ENCODE results near the gene TUFM. TPM values are rescaled to one million over a fixed set of nuclear protein-coding genes. Genes with fewer than 3 reads are reported as not detected.
A peak's percentile ranks its signal among the peaks of the same experiment; 100 is the strongest.
"Not testable (repeated sequence)": the region's sequence is repeated elsewhere in the genome, so short reads cannot be mapped to it uniquely, and the experiment has no call there.

TUFM gene
- total and polyA plus RNA-seq, 2 experiments from 2014 or later = 192 to 248 TPM

DNA sequence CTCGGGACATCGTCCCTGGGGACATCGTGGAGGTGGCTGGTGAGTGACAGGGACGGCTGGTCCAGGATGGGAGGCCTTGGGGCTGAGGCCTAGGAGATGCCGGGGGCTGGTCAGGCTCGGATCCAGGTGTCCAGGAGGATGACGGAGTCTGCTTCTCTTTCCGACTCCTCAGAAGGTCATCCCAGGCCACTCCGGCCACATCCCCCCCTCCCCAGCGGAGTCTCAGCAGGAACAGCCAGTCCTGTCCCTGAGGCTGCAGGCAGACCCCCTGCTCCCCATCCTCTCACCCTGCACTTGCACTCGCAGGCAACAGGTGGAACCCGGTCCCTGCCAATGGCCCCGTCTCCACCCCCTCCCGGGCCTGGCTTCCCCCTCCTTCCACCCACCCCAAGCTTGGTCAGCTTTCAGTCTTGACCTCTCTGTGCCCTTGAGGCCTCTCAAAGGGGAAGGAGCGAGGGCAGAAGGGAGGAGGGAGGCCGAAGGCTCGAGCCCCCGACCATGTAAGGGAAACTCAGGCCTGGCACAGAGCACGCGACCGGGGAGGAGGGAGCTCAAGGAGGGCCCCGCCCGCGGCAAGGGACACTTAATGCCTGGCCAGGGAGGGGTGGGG, 36.5 kb upstream of the TUFM start:
- peak overlapping the region; percentile 83; the same call in 1 of the 2 replicates for H2AFZ ChIP-seq
- Mint-ChIP-seq H3K27me3 (ENCODE audit: insufficient read depth, low read depth, poor library complexity) (peaks cover 25% of the 10 kb centered on the region), H3K27ac (no peak overlapping the region), H3K36me3 (ENCODE audit: low read depth) (peaks cover 4% of the 10 kb centered on the region; the same call in 1 of the 3 replicates), H3K9me3 (no peaks in the 10 kb centered on the region; the same call in 1 of the 3 replicates), H3K4me3 (no peak overlapping the region), H3K4me1 (peaks cover 47% of the 10 kb centered on the region)
- TF ChIP-seq, protein P1, sequence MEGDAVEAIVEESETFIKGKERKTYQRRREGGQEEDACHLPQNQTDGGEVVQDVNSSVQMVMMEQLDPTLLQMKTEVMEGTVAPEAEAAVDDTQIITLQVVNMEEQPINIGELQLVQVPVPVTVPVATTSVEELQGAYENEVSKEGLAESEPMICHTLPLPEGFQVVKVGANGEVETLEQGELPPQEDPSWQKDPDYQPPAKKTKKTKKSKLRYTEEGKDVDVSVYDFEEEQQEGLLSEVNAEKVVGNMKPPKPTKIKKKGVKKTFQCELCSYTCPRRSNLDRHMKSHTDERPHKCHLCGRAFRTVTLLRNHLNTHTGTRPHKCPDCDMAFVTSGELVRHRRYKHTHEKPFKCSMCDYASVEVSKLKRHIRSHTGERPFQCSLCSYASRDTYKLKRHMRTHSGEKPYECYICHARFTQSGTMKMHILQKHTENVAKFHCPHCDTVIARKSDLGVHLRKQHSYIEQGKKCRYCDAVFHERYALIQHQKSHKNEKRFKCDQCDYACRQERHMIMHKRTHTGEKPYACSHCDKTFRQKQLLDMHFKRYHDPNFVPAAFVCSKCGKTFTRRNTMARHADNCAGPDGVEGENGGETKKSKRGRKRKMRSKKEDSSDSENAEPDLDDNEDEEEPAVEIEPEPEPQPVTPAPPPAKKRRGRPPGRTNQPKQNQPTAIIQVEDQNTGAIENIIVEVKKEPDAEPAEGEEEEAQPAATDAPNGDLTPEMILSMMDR (conservative IDR thresholded peaks at IDR 0.05; ENCODE audit: low read depth in 2 of 2) = peak in 1 of 2 experiments; percentile 54; a peak in 2 of 4 replicates
- TF ChIP-seq, protein P2, sequence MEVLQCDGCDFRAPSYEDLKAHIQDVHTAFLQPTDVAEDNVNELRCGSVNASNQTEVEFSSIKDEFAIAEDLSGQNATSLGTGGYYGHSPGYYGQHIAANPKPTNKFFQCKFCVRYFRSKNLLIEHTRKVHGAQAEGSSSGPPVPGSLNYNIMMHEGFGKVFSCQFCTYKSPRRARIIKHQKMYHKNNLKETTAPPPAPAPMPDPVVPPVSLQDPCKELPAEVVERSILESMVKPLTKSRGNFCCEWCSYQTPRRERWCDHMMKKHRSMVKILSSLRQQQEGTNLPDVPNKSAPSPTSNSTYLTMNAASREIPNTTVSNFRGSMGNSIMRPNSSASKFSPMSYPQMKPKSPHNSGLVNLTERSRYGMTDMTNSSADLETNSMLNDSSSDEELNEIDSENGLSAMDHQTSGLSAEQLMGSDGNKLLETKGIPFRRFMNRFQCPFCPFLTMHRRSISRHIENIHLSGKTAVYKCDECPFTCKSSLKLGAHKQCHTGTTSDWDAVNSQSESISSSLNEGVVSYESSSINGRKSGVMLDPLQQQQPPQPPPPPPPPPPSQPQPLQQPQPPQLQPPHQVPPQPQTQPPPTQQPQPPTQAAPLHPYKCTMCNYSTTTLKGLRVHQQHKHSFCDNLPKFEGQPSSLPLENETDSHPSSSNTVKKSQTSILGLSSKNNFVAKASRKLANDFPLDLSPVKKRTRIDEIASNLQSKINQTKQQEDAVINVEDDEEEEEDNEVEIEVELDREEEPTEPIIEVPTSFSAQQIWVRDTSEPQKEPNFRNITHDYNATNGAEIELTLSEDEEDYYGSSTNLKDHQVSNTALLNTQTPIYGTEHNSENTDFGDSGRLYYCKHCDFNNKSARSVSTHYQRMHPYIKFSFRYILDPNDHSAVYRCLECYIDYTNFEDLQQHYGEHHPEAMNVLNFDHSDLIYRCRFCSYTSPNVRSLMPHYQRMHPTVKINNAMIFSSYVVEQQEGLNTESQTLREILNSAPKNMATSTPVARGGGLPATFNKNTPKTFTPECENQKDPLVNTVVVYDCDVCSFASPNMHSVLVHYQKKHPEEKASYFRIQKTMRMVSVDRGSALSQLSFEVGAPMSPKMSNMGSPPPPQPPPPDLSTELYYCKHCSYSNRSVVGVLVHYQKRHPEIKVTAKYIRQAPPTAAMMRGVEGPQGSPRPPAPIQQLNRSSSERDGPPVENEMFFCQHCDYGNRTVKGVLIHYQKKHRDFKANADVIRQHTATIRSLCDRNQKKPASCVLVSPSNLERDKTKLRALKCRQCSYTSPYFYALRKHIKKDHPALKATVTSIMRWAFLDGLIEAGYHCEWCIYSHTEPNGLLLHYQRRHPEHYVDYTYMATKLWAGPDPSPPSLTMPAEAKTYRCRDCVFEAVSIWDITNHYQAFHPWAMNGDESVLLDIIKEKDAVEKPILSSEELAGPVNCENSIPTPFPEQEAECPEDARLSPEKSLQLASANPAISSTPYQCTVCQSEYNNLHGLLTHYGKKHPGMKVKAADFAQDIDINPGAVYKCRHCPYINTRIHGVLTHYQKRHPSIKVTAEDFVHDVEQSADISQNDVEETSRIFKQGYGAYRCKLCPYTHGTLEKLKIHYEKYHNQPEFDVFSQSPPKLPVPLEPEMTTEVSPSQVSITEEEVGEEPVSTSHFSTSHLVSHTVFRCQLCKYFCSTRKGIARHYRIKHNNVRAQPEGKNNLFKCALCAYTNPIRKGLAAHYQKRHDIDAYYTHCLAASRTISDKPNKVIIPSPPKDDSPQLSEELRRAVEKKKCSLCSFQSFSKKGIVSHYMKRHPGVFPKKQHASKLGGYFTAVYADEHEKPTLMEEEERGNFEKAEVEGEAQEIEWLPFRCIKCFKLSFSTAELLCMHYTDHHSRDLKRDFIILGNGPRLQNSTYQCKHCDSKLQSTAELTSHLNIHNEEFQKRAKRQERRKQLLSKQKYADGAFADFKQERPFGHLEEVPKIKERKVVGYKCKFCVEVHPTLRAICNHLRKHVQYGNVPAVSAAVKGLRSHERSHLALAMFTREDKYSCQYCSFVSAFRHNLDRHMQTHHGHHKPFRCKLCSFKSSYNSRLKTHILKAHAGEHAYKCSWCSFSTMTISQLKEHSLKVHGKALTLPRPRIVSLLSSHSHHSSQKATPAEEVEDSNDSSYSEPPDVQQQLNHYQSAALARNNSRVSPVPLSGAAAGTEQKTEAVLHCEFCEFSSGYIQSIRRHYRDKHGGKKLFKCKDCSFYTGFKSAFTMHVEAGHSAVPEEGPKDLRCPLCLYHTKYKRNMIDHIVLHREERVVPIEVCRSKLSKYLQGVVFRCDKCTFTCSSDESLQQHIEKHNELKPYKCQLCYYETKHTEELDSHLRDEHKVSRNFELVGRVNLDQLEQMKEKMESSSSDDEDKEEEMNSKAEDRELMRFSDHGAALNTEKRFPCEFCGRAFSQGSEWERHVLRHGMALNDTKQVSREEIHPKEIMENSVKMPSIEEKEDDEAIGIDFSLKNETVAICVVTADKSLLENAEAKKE (CRISPR knock-in tag; IDR thresholded peaks at IDR 0.05) = no peak
- H3K4me1 ChIP-seq (ENCODE audit: insufficient read depth) = peaks cover 28% of the 10 kb centered on the region
- no peaks in the 10 kb centered on the region for H3K79me2 ChIP-seq (replicated peaks; ENCODE audit: insufficient read depth)
- no peaks in the 10 kb centered on the region for H3K9me2 ChIP-seq (ENCODE audit: insufficient read depth)
- H3K27me3 ChIP-seq (ENCODE audit: insufficient read depth) = peaks cover 22% of the 10 kb centered on the region; the same call in 1 of the 2 replicates
- no peaks in the 10 kb centered on the region; the same call in 1 of the 2 replicates for H4K20me1 ChIP-seq (replicated peaks; ENCODE audit: insufficient read depth)
- no peaks in the 10 kb centered on the region for H3K36me3 ChIP-seq (ENCODE audit: insufficient read depth)
- H3F3A ChIP-seq (replicated peaks; ENCODE audit: low read depth) = peaks cover 10% of the 10 kb centered on the region
- DNase-seq (ENCODE audit: low spot score) = peak; percentile 66
- H3K27ac ChIP-seq (ENCODE audit: low read depth) = no peak overlapping the region
- peak; percentile 31 for ATAC-seq
- H3K4me3 ChIP-seq = no peak overlapping the region; the same call in 1 of the 2 replicates
- peak overlapping the region; percentile 66 for H3K4me2 ChIP-seq

DNA sequence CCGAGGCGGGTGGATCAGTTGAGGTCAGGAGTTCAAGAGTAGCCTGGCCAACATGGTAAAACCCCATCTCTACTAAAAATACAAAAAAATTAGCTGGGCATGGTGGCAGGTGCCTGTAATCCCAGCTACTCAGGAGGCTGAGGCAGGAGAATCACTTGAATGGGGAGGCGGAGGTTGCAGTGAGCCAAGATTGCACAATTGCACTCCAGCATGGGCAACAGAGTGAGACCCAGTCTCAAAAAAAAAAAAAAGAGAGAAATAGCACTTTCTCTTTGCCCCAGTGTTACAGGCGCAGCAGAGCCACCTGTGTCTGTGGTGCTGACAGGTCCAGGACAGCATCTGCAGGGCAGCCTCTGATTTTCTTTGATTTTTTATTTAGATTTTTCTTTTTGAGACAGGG, 35.4 kb upstream of the TUFM start:
- not testable (repeated sequence) for H3K36me3 Mint-ChIP-seq (ENCODE audit: low read depth); H3K79me2 ChIP-seq (replicated peaks; ENCODE audit: insufficient read depth); DNase-seq (ENCODE audit: low spot score); H3K9me3 Mint-ChIP-seq; H3K36me3 ChIP-seq (ENCODE audit: insufficient read depth); H3K9me2 ChIP-seq (ENCODE audit: insufficient read depth); H3K4me2 ChIP-seq; H3K27ac ChIP-seq (ENCODE audit: low read depth); H2AFZ ChIP-seq; ATAC-seq; H3K27ac Mint-ChIP-seq; H4K20me1 ChIP-seq (replicated peaks; ENCODE audit: insufficient read depth); H3K4me3 ChIP-seq
- peak overlapping the region; percentile 92; the same call in 1 of the 3 replicates for H3K4me3 Mint-ChIP-seq
- peaks cover 31% of the 10 kb centered on the region for H3K27me3 Mint-ChIP-seq (ENCODE audit: insufficient read depth, low read depth, poor library complexity)
- peaks cover 22% of the 10 kb centered on the region; the same call in 1 of the 2 replicates for H3K27me3 ChIP-seq (ENCODE audit: insufficient read depth)
- peaks cover 57% of the 10 kb centered on the region for H3K4me1 Mint-ChIP-seq
- H3K4me1 ChIP-seq (ENCODE audit: insufficient read depth) = peaks cover 36% of the 10 kb centered on the region
- H3F3A ChIP-seq (replicated peaks; ENCODE audit: low read depth) = peaks cover 10% of the 10 kb centered on the region
